Motor neuron (in vitro differentiated cells): ENCODE measurements around the gene GDE1. TPM values are rescaled to one million over a fixed set of nuclear protein-coding genes. Genes with fewer than 3 reads are reported as not detected.

Experiments used
- ATAC-seq, 8 experiments: fragments of 200-7000 bp; cut with Tn5 transposase; replicated peaks in 6 of 8; 2 replicates each; pipeline ENCODE4 v1.8.0; 2021; ENCODE audit warnings: mild to moderate bottlenecking in 8 of 8, moderate library complexity in 8 of 8
- H3K27ac ChIP-seq, 2 donors: fragments of 250-450 bp; sonication (Bioruptor Pico); 2 replicates each; pipeline ENCODE4 v1.9.0; 2021; ENCODE audit warnings: antibody characterized with exemption in 2 of 2, mild to moderate bottlenecking in 2 of 2, moderate library complexity in 1 of 2
- H3K4me1 ChIP-seq, 2 donors: fragments of 250-450 bp; sonication (Bioruptor Pico); replicated peaks in 1 of 2; 2 replicates each; pipeline ENCODE4 v1.6.1; 2021; ENCODE audit warnings: antibody characterized with exemption in 2 of 2, mild to moderate bottlenecking in 2 of 2, moderate library complexity in 1 of 2
- H3K4me3 ChIP-seq, 5 donors: fragments of 250-450 bp; sonication (Bioruptor Pico); 2 replicates each; pipeline ENCODE4 v1.9.0; 2021; ENCODE audit warnings: antibody characterized with exemption in 5 of 5, mild to moderate bottlenecking in 5 of 5, moderate library complexity in 4 of 5
- WGBS, 10 experiments: fragments of 450-650 bp; shearing (Covaris generic); methylation state at CpG; one replicate each; pipeline ENCODE4 v1.0.0; 2022; 5-methylcytosine and 5-hydroxymethylcytosine counted together
- in situ Hi-C, 9 experiments: fragments of 400-800 bp; cut with MboI; loops; one replicate each; pipeline ENCODE4 v1.15.0; 2021; ENCODE audit warnings: low sequenced_read_pairs in 9 of 9, low pct_unique_long_range_greater_than_20kb in 2 of 9; ENCODE audit not compliant: unreplicated experiment in 9 of 9
- total RNA-seq, 8 experiments: library from RNA; unstranded; fragments of 300-600 nt; gene quantifications; 2 replicates each; pipeline versions ENCODE4 v1.2.3 to v1.2.4, GENCODE V29; 2022

GDE1 gene
- total RNA-seq, 8 experiments from 2014 or later = 30.2 to 130 (median 48.5) TPM

GRCh38 chr16:19499481-19499880 is 22.4 kb downstream of the GDE1 start:
- Histone ChIP-seq H3K4me3 (no peak overlapping the region), H3K27ac (no peak overlapping the region), H3K4me1 (no peaks in the 10 kb centered on the region)
- in situ Hi-C loops = loop anchor here in 1 of 9 experiments (25.0 kb wide), 1 partner anchor 412 kb away; no protein-coding TSS in a partner anchor
- ATAC-seq = no peak
- 92 to 100% (median 100%) methylated on average over 1 to 3 of the region's 3 CpGs; no CpG with 5 or more reads in 2 of the 10 experiments for WGBS, 10 experiments

GRCh38 chr16:19499006-19499405 is 22.9 kb downstream of the GDE1 start:
- H3K4me1 ChIP-seq = no peaks in the 10 kb centered on the region
- H3K27ac ChIP-seq = no peak overlapping the region
- no peak for ATAC-seq
- no peak overlapping the region for H3K4me3 ChIP-seq
- WGBS, 10 experiments = 46 to 100% (median 100%) methylated on average over 1 to 4 of the region's 5 CpGs; no CpG with 5 or more reads in 1 of the 10 experiments
- in situ Hi-C loops = loop anchor here in 1 of 9 experiments (25.0 kb wide), 1 partner anchor 412 kb away; no protein-coding TSS in a partner anchor

- Histone ChIP-seq H3K4me1 (no peaks in the 10 kb centered on the region), H3K4me3 (no peak overlapping the region), H3K27ac (no peak overlapping the region)
- ATAC-seq = no peak
- WGBS, 10 experiments = 60 to 100% (median 85%) methylated on average over 1 to 5 of the region's 5 CpGs; no CpG with 5 or more reads in 2 of the 10 experiments
- in situ Hi-C loops = loop anchor here in 1 of 9 experiments (25.0 kb wide), 1 partner anchor 410 kb away; no protein-coding TSS in a partner anchor
Measured at GRCh38 chr16:19497176-19497575, 24.7 kb downstream of the GDE1 start.

- peaks cover 0 to 2% of the 10 kb centered on the region in 2 donors for H3K4me1 ChIP-seq
- H3K27ac ChIP-seq = no peak overlapping the region
- in situ Hi-C loops = loop anchor here in 1 of 9 experiments (25.0 kb wide), 1 partner anchor 403 kb away; no protein-coding TSS in a partner anchor
- WGBS, 10 experiments = no CpG with 5 or more reads among the region's 1 CpG
- ATAC-seq = no peak
- H3K4me3 ChIP-seq = no peak overlapping the region
Measured at GRCh38 chr16:19490619-19491018, 31.3 kb downstream of the GDE1 start.

DNA sequence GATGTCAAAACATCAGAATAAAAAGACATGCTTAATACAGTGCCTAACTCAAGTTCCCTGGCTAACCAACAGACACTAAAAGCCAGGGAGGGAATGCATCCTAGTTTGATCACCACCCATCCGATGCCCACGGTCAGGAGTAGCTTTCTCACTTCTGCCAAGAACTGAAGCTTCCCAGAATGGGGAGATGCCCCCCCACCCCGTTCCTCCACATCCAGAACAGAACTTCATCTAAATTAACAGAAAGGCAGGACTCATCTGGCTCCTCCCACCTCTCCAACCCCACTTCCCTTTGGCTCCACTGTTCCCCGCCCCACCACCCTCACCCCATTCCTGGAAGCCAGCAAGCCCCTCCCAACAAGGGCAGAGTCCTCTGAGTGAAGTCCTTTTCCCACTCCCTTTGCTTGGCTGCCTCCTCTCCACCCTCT is 33.7 kb downstream of the GDE1 start:
- WGBS, 10 experiments = 0 to 20% (median 10%) methylated on average over 1 to 2 of the region's 4 CpGs; no CpG with 5 or more reads in 7 of the 10 experiments
- ATAC-seq = peak in 3 of 8 experiments; percentile 66 to 92 (median 90)
- H3K4me1 ChIP-seq = peaks cover 0 to 2% of the 10 kb centered on the region in 2 donors
- in situ Hi-C loops = loop anchor here in 1 of 9 experiments (25.0 kb wide), 1 partner anchor 401 kb away; no protein-coding TSS in a partner anchor
- H3K4me3 ChIP-seq = no peak overlapping the region
- H3K27ac ChIP-seq = no peak overlapping the region

DNA sequence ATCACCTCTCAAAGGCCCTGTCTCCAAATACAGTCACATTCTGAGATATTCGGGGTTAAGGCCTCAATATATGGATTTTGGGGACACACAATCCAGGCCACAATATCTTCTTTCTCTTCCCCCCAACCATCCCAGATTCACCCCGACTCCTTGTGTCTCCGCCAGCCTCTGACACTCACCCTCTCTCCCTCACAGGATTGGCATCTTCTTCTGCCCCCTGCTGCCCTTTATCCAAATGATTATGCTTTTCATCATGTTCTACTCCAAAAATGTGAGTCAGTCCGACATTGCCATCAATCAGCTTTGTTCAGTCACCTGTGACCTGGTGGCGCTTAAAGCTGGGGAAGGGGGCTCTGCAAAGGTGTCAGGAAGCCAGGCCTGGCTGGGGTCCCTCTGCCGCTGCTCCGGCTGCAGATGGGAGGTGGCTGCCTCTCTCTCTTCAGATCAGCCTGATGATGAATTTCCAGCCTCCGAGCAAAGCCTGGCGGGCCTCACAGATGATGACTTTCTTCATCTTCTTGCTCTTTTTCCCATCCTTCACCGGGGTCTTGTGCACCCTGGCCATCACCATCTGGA is 35.1 kb downstream of the GDE1 start:
- 53 to 80% (median 75%) methylated on average over 1 to 9 of the region's 10 CpGs; no CpG with 5 or more reads in 2 of the 10 experiments for WGBS, 10 experiments
- in situ Hi-C loops = loop anchor here in 1 of 9 experiments (25.0 kb wide), 1 partner anchor 400 kb away; no protein-coding TSS in a partner anchor
- peak in 3 of 8 experiments; percentile 15 to 59 (median 24) for ATAC-seq

GRCh38 chr16:19486051-19486450 is 35.8 kb downstream of the GDE1 start:
- 48 to 100% (median 90%) methylated on average over 1 to 4 of the region's 4 CpGs; no CpG with 5 or more reads in 3 of the 10 experiments for WGBS, 10 experiments
- H3K27ac ChIP-seq = no peak overlapping the region
- no peak overlapping the region for H3K4me3 ChIP-seq
- in situ Hi-C loops = loop anchor here in 1 of 9 experiments (25.0 kb wide), 1 partner anchor 399 kb away; no protein-coding TSS in a partner anchor
- no peak for ATAC-seq
- H3K4me1 ChIP-seq = peaks cover 0 to 2% of the 10 kb centered on the region in 2 donors

More for the DNA sequence above, 35.1 kb downstream of the GDE1 start:
- peaks cover 0 to 2% of the 10 kb centered on the region in 2 donors for H3K4me1 ChIP-seq
- H3K27ac ChIP-seq = no peak overlapping the region
- H3K4me3 ChIP-seq = no peak overlapping the region

GRCh38 chr16:19485611-19486010 is 36.3 kb downstream of the GDE1 start:
- in situ Hi-C loops = loop anchor here in 1 of 9 experiments (25.0 kb wide), 1 partner anchor 398 kb away; no protein-coding TSS in a partner anchor
- H3K4me1 ChIP-seq = peaks cover 0 to 2% of the 10 kb centered on the region in 2 donors
- WGBS, 10 experiments = 56 to 100% (median 67%) methylated on average over 1 to 5 of the region's 5 CpGs; no CpG with 5 or more reads in 1 of the 10 experiments
- H3K27ac ChIP-seq = no peak overlapping the region
- ATAC-seq = no peak
- H3K4me3 ChIP-seq = no peak overlapping the region

DNA sequence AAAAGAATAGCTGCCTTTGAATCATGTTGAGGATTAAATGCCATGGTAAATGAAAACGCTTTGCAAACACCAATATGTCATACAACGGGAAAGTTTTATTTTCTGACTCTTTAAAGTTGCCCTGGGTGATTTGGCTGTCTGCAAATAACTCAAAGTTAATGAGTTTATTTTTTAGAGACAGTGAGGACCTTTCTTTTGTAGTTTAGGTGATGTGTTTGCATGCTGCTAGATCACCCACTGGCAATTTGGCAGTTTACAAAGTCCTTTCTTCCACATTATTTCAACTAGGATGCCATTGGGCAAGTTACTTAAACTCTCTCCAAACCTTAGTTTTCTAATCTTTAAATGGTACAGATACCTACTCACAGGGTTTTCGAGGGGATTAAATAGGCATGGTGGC is 37.8 kb downstream of the GDE1 start:
- H3K4me1 ChIP-seq = peaks cover 0 to 2% of the 10 kb centered on the region in 2 donors
- in situ Hi-C loops = loop anchor here in 1 of 9 experiments (25.0 kb wide), 1 partner anchor 397 kb away; no protein-coding TSS in a partner anchor
- H3K4me3 ChIP-seq = no peak overlapping the region
- 0 to 100% (median 83%) methylated on average over 1 to 3 of the region's 3 CpGs; no CpG with 5 or more reads in 1 of the 10 experiments for WGBS, 10 experiments
- no peak overlapping the region for H3K27ac ChIP-seq
- peak in 1 of 8 experiments; percentile 79 for ATAC-seq

- Histone ChIP-seq H3K27ac (no peak overlapping the region), H3K4me3 (no peak overlapping the region), H3K4me1 (peaks cover 0 to 2% of the 10 kb centered on the region in 2 donors)
- ATAC-seq = no peak
- in situ Hi-C loops = loop anchor here in 1 of 9 experiments (25.0 kb wide), 1 partner anchor 395 kb away; no protein-coding TSS in a partner anchor
- 83 to 100% (median 100%) methylated on average over 1 of the region's 1 CpG; no CpG with 5 or more reads in 7 of the 10 experiments for WGBS, 10 experiments
Measured at GRCh38 chr16:19482291-19482690, 39.6 kb downstream of the GDE1 start.

GRCh38 chr16:19481769-19482168 is 40.1 kb downstream of the GDE1 start:
- in situ Hi-C loops = loop anchor here in 1 of 9 experiments (25.0 kb wide), 1 partner anchor 394 kb away; no protein-coding TSS in a partner anchor
- Histone ChIP-seq H3K4me1 (no peaks in the 10 kb centered on the region), H3K27ac (no peak overlapping the region), H3K4me3 (no peak overlapping the region)
- no peak for ATAC-seq
- 26 to 100% (median 63%) methylated on average over 1 to 5 of the region's 5 CpGs; no CpG with 5 or more reads in 4 of the 10 experiments for WGBS, 10 experiments

- WGBS, 10 experiments = 17 to 100% (median 73%) methylated on average over 1 of the region's 2 CpGs; no CpG with 5 or more reads in 2 of the 10 experiments
- in situ Hi-C loops = loop anchor here in 1 of 9 experiments (25.0 kb wide), 1 partner anchor 394 kb away; no protein-coding TSS in a partner anchor
- peak in 2 of 8 experiments; percentile 25 to 28 for ATAC-seq
- Histone ChIP-seq H3K4me3 (no peak overlapping the region), H3K27ac (no peak overlapping the region), H3K4me1 (no peaks in the 10 kb centered on the region)
Measured at GRCh38 chr16:19481296-19481695, 40.6 kb downstream of the GDE1 start.

- ATAC-seq = peak in 1 of 8 experiments; percentile 69
- in situ Hi-C loops = loop anchor here in 1 of 9 experiments (25.0 kb wide), 1 partner anchor 392 kb away; no protein-coding TSS in a partner anchor
- no peaks in the 10 kb centered on the region for H3K4me1 ChIP-seq
- 38 to 93% (median 75%) methylated on average over 2 to 3 of the region's 3 CpGs; no CpG with 5 or more reads in 3 of the 10 experiments for WGBS, 10 experiments
- no peak overlapping the region for H3K27ac ChIP-seq
- H3K4me3 ChIP-seq = no peak overlapping the region
Measured at GRCh38 chr16:19479302-19479721, 42.6 kb downstream of the GDE1 start.
